GM12878 (cell line): ENCODE results near the gene EBPL. TPM values are rescaled to one million over a fixed set of nuclear protein-coding genes. Genes with fewer than 3 reads are reported as not detected.

Source experiments
- ATAC-seq: fragments of 200-7000 bp; cut with Tn5 transposase; 3 replicates; pipeline ENCODE4 v1.9.1; 2020; ENCODE audit warnings: mild to moderate bottlenecking, moderate library complexity
- BruUV-seq: library from RNA; stranded (reverse); fragments of 400-500 nt; replicated peaks from 2 replicates; lab custom pipeline; 2021; lab: Mats Ljungman, UMichigan
- CTCF ChIA-PET: fragments of 300-600 bp; sonication (Branson Sonifier 250); formaldehyde crosslinking; extraction: SDS; loops from one replicate; lab custom pipeline; 2021; ENCODE audit warnings: inconsistent platforms; lab: Yijun Ruan, JAX
- POLR2A ChIA-PET: fragments of 350-600 bp; formaldehyde crosslinking; extraction: SDS; loops from one replicate; lab custom pipeline; 2021; ENCODE audit warnings: inconsistent platforms; lab: Charles Lee
- RAD21 ChIA-PET: fragments of 300-600 bp; sonication (Branson Sonifier 250); formaldehyde crosslinking; loops from one replicate; lab custom pipeline; 2023; ENCODE audit warnings: antibody characterized with exemption; ENCODE audit not compliant: unreplicated experiment; lab: Charles Lee
- SMC1A ChIA-PET: fragments of 300-600 bp; sonication (Branson Sonifier 250); formaldehyde crosslinking; loops from one replicate; lab custom pipeline; 2023; ENCODE audit not compliant: unreplicated experiment, uncharacterized antibody; lab: Charles Lee
- DNase-seq: peaks from one replicate; pipeline ENCODE4 v3.0.0-alpha.2; 2011; ENCODE audit warnings: low read depth, low spot score
- FAIRE-seq: peaks from 3 replicates; lab custom pipeline; 2011; peaks lifted over from hg19 to GRCh38; lab: Jason Lieb, UNC
- H2AFZ ChIP-seq: 2 replicates; pipeline ENCODE4 v1.6.0; 2011; ENCODE audit warnings: low read depth, low read length, control low read depth; ENCODE audit not compliant: control insufficient read depth
- H3K27ac ChIP-seq: 2 replicates; pipeline ENCODE4 v1.5.1; 2011; ENCODE audit warnings: control low read depth; ENCODE audit not compliant: control insufficient read depth, insufficient read depth
- H3K27me3 ChIP-seq, 2 experiments: replicated peaks in 1 of 2; 2 replicates each; pipeline versions ENCODE4 v1.6.0 to v1.6.1; 2011; ENCODE audit warnings: low read length in 1 of 2; ENCODE audit not compliant: control insufficient read depth in 2 of 2, insufficient read depth in 2 of 2
- H3K36me3 ChIP-seq, 2 experiments: 2 replicates each; pipeline ENCODE4 v1.5.1; 2011; ENCODE audit warnings: low read length in 1 of 2; ENCODE audit not compliant: control insufficient read depth in 2 of 2, insufficient read depth in 2 of 2
- H3K4me1 ChIP-seq: 2 replicates; pipeline ENCODE4 v1.6.1; 2011; ENCODE audit warnings: mild to moderate bottlenecking, low read length, moderate library complexity, mixed read lengths; ENCODE audit not compliant: control insufficient read depth, insufficient read depth
- H3K4me2 ChIP-seq: 2 replicates; pipeline ENCODE4 v1.6.0; 2011; ENCODE audit warnings: control low read depth; ENCODE audit not compliant: control insufficient read depth, insufficient read depth
- H3K4me3 ChIP-seq: fragments of 200-600 bp; sonication (generic); 2 replicates; pipeline ENCODE4 v1.5.1; 2016
- H3K79me2 ChIP-seq: 2 replicates; pipeline ENCODE4 v1.6.0; 2011; ENCODE audit warnings: low read length; ENCODE audit not compliant: control insufficient read depth, insufficient read depth
- H3K9ac ChIP-seq: 2 replicates; pipeline ENCODE4 v1.8.0; 2011; ENCODE audit warnings: low read length, control low read depth, mixed read lengths; ENCODE audit not compliant: control insufficient read depth, insufficient read depth
- H3K9me3 ChIP-seq: replicated peaks from 3 replicates; pipeline ENCODE4 v1.5.1; 2011; ENCODE audit warnings: mild to moderate bottlenecking, low read length; ENCODE audit not compliant: control insufficient read depth, insufficient read depth
- H4K20me1 ChIP-seq: 2 replicates; pipeline ENCODE4 v1.6.0; 2011; ENCODE audit not compliant: control insufficient read depth, insufficient read depth
- CBX3 ChIP-seq: fragments of 200-600 bp; sonication (generic); IDR thresholded peaks from 2 replicates; pipeline ENCODE4 v1.6.1; 2016; ENCODE audit warnings: low read depth, borderline replicate concordance
- FOXM1 ChIP-seq: IDR thresholded peaks from 2 replicates; pipeline ENCODE4 v1.6.1; 2012; ENCODE audit warnings: low read depth, mild to moderate bottlenecking, inconsistent platforms, low read length, moderate library complexity
- SIX5 ChIP-seq: IDR thresholded peaks from 2 replicates; pipeline ENCODE4 v1.6.1; 2011; ENCODE audit warnings: mild to moderate bottlenecking, low read depth, low read length, moderate library complexity; ENCODE audit not compliant: severe bottlenecking
- SMAD1 ChIP-seq: fragments of 450-650 bp; IDR thresholded peaks from 2 replicates; pipeline ENCODE4 v1.6.1; 2018; ENCODE audit warnings: mild to moderate bottlenecking, low read depth; ENCODE audit not compliant: partially characterized antibody
- WGBS: methylation state at CpG from one replicate; pipeline ENCODE4 v1.1.6; 2016; ENCODE audit warnings: low lambda C conversion rate; ENCODE audit not compliant: insufficient replicate concordance, insufficient coverage; ENCODE audit errors: missing lambda C conversion rate; 5-methylcytosine and 5-hydroxymethylcytosine counted together
- in situ Hi-C: fragments of 300-500 bp; cut with MboI; formaldehyde crosslinking; loops from 9 replicates; pipeline ENCODE4 v1.14.3; 2018; ENCODE audit warnings: mixed read lengths
- intact Hi-C: fragments of 100-400 bp; cut with micrococcal nuclease; formaldehyde crosslinking; loops from one replicate; pipeline ENCODE4 v1.14.2; 2022; ENCODE audit not compliant: unreplicated experiment
- polyA plus RNA-seq, 11 experiments: library from polyadenylated mRNA; depleted of rRNA in 4 of 11; unstranded in 6 of 11; stranded (reverse) in 5 of 11; fragments of >200 nt; fragmentation: Nextera tagmentation in 4 of 11; fragmentation: Illumina TruSeq in 1 of 11; extraction: Ambion mirVana in 4 of 11; extraction: Trizol in 1 of 11; gene quantifications; 1 replicate in 1 of 11; 2 replicates in 10 of 11; pipeline versions ENCODE4 v1.2.1 to v1.2.3, GENCODE V29; 2011 to 2016; ENCODE audit warnings: inconsistent platforms in 2 of 11, missing spikeins in 2 of 11, low read depth in 1 of 11
- total RNA-seq, 4 experiments: library from RNA; depleted of rRNA in 3 of 4; stranded (reverse); fragments of >200 nt in 3 of 4; fragmentation: Illumina TruSeq in 1 of 4; extraction: Trizol in 1 of 4; gene quantifications; 2 replicates each; pipeline versions ENCODE4 v1.2.1 to v1.2.3, GENCODE V29; 2013 to 2021
- TF ChIP-seq, protein P1 (sequence below): IDR thresholded peaks from 2 replicates; pipeline ENCODE4 v1.6.1; 2012; ENCODE audit warnings: low read length, inconsistent platforms

EBPL gene
- total and polyA plus RNA-seq, 10 of the 15 experiments (the other 5 are each of a cell fraction or from before 2014, with no cell fraction given), result 6.2 to 72.8 (median 43.5) TPM

DNA sequence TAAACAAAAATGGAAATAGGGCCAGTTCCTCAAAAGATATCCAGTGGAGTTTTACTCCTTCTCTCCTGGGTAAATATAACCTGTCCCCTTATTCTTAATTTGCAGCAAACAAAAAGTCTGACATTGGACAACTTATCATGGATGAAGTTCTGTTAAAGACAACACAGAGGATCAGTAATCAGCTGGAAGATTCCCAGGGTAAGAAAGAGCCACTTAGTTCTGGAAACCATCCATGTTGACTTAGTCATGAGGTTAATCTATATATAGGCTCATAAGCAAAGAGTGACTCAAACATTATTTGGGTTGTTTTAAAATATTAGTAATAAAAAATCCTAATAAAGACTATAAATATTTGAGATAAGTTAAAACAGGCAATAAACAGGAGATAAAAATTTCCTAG is 40.5 kb upstream of the EBPL start (continued):
- TF ChIP-seq, protein P1, sequence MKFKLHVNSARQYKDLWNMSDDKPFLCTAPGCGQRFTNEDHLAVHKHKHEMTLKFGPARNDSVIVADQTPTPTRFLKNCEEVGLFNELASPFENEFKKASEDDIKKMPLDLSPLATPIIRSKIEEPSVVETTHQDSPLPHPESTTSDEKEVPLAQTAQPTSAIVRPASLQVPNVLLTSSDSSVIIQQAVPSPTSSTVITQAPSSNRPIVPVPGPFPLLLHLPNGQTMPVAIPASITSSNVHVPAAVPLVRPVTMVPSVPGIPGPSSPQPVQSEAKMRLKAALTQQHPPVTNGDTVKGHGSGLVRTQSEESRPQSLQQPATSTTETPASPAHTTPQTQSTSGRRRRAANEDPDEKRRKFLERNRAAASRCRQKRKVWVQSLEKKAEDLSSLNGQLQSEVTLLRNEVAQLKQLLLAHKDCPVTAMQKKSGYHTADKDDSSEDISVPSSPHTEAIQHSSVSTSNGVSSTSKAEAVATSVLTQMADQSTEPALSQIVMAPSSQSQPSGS, result no peak
- TF ChIP-seq SIX5 (no peak), SMAD1 (no peak), CBX3 (no peak)

- Histone ChIP-seq H3K79me2 (no peaks in the 10 kb centered on the region), H3K9me3 (no peaks in the 10 kb centered on the region; the same call in 1 of the 3 replicates), H2AFZ (no peak overlapping the region), H3K27me3 (no peaks in the 10 kb centered on the region), H3K4me1 (no peaks in the 10 kb centered on the region), H4K20me1 (no peaks in the 10 kb centered on the region), H3K27ac (no peak overlapping the region), H3K9ac (no peak overlapping the region), H3K4me3 (no peak overlapping the region), H3K36me3 (peaks cover 0 to 9% of the 10 kb centered on the region in 2 experiments; a peak in 1 of 4 replicates), H3K4me2 (no peak overlapping the region)
- ChIA-PET SMC1A (no interaction called here), POLR2A (no interaction called here), RAD21 (no interaction called here), CTCF (interaction anchor here (0.9 to 1.2 kb wide), 2 partner anchors 11 to 12 kb away, joined by 3 read pairs; no protein-coding TSS in a partner anchor)
- WGBS, result 97% methylated on average over 6 of the region's 6 CpGs
- intact Hi-C loops, result no loop called here
- in situ Hi-C loops, result no loop called here
- DNase-seq (no peak), ATAC-seq (no peak), FAIRE-seq (no peak)
- TSS peak; percentile 23 for BruUV-seq
- TF ChIP-seq FOXM1, result no peak
Observed at GRCh38 chr13:49716615-49717014, 25.3 kb upstream of the EBPL start.
